22Rv1 (cell line): ENCODE results near the gene COL6A2.

ENCODE experiments used
- CTCF ChIP-seq: fragments of 450-650 bp; IDR thresholded peaks from 2 replicates; pipeline ENCODE4 v1.5.1; 2017; ENCODE audit warnings: mild to moderate bottlenecking
- ZFX ChIP-seq: fragments of 450-650 bp; IDR thresholded peaks from 2 replicates; pipeline ENCODE4 v1.6.1; 2017; ENCODE audit warnings: antibody characterized with exemption, borderline replicate concordance

- no peak for TF ChIP-seq CTCF
- no peak for TF ChIP-seq ZFX
Measured at GRCh38 chr21:46094401-46095082, 3.4 kb upstream of the COL6A2 start.
